Thyroid gland (tissue), 4 donors: ENCODE results near the gene AFAP1. TPM values are rescaled to one million over a fixed set of nuclear protein-coding genes. Genes with fewer than 3 reads are reported as not detected.

Source experiments
- DNase-seq, 2 donors: peaks; one replicate each; pipeline ENCODE4 v3.0.0-alpha.2; 2019
- H3K27ac ChIP-seq, 3 donors: fragments of 200-600 bp; sonication (generic); 1 replicate in 2 of 3; 2 replicates in 1 of 3; pipeline ENCODE4 v1.5.1; 2016 to 2019; ENCODE audit warnings: mild to moderate bottlenecking in 1 of 3, moderate library complexity in 1 of 3
- H3K27me3 ChIP-seq: fragments of 200-600 bp; sonication (generic); one replicate; pipeline ENCODE4 v1.5.1; 2019
- H3K36me3 ChIP-seq, 2 donors: fragments of 200-600 bp; sonication (generic); one replicate each; pipeline ENCODE4 v1.5.1; 2016 to 2019
- H3K4me1 ChIP-seq, 2 donors: fragments of 200-600 bp; sonication (generic); one replicate each; pipeline ENCODE4 v1.5.1; 2017 to 2019
- H3K4me3 ChIP-seq, 3 donors: fragments of 200-600 bp; sonication (generic); replicated peaks in 1 of 3; 1 replicate in 2 of 3; 2 replicates in 1 of 3; pipeline ENCODE4 v1.5.1; 2016; ENCODE audit warnings: mild to moderate bottlenecking in 1 of 3
- H3K9me3 ChIP-seq: fragments of 200-600 bp; sonication (generic); one replicate; pipeline ENCODE4 v1.5.1; 2017
- POLR2A ChIP-seq, 2 donors: fragments of 450-650 bp; IDR thresholded peaks; one replicate each; pipeline ENCODE4 v1.6.1; 2017; ENCODE audit warnings: antibody characterized with exemption in 2 of 2, mild to moderate bottlenecking in 2 of 2, moderate library complexity in 1 of 2
- WGBS, 2 donors: methylation state at CpG; one replicate each; pipeline ENCODE4 v1.1.5; 2017; 5-methylcytosine and 5-hydroxymethylcytosine counted together
- intact Hi-C: fragments of 100-400 bp; cut with DNase I; formaldehyde crosslinking; loops from one replicate; pipeline ENCODE4 v1.15.1; 2023
- total RNA-seq, 4 donors: library from RNA; depleted of rRNA; stranded (reverse); fragments of >200 nt; gene quantifications; one replicate each; pipeline ENCODE4 v1.2.3, GENCODE V29; 2016
- TF ChIP-seq, protein P1 (sequence below), 6 experiments: fragments of 200-600 bp in 3 of 6; fragments of 450-650 bp in 3 of 6; sonication (generic) in 3 of 6; IDR thresholded peaks; one replicate each; pipeline ENCODE4 v1.5.1; 2016 to 2019; ENCODE audit warnings: antibody characterized with exemption in 6 of 6, mild to moderate bottlenecking in 2 of 6, inconsistent platforms in 1 of 6, moderate library complexity in 1 of 6

Gene AFAP1
- total RNA-seq, 4 donors from 2014 or later = 12.3 to 33.3 (median 26.2) TPM

DNA sequence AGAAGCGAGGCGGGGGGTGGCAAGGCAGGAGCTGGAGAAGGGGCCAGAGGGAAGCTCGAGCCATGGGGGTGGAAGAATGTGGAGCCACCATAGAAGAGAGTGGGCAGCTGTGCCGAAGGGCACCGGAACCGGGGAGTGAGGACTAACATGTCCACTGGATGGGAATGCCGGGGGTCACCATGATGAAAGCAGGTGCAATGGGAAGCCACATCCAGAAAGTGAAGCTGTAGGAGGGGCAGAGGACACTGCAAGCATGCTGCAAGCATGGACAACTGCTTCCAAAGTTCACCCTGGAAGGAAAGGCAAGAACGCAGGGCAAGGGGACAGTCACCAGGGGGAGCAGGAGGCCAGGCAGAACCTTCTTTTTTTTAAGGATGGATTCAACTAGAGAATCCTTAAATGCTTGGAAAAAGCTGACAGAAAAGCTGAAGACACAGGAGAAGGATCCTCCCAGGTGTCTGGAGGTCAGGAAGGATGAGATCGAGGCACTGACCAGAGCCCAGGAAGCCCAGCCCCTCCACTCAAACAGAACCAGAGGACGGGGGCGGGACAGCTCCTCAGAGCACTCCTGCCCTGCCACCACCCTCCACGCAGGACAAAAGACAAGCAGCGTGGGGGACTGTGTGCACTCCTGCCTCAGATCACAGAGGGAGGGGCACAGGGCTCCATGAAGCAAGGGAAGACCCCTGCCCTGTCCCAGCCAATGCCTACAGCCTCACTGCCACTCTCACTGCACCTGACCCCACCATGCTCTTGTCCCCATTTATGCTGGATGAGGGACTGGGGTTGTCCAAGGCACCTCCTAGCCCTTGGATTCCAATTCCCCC, 169.2 kb downstream of the AFAP1 start:
- no peaks in the 10 kb centered on the region for H3K27me3 ChIP-seq
- H3K36me3 ChIP-seq = peaks cover 5 to 19% of the 10 kb centered on the region in 2 donors
- no peaks in the 10 kb centered on the region for H3K9me3 ChIP-seq
- no peak for DNase-seq
- intact Hi-C loops = no loop called here
- no peak overlapping the region for H3K27ac ChIP-seq
- 88 to 90% methylated on average over 12 to 13 of the region's 13 CpGs for WGBS, 2 donors
- H3K4me3 ChIP-seq = no peak overlapping the region
- no peak for TF ChIP-seq POLR2A (IDR thresholded peaks at IDR 0.05)
- TF ChIP-seq, protein P1, sequence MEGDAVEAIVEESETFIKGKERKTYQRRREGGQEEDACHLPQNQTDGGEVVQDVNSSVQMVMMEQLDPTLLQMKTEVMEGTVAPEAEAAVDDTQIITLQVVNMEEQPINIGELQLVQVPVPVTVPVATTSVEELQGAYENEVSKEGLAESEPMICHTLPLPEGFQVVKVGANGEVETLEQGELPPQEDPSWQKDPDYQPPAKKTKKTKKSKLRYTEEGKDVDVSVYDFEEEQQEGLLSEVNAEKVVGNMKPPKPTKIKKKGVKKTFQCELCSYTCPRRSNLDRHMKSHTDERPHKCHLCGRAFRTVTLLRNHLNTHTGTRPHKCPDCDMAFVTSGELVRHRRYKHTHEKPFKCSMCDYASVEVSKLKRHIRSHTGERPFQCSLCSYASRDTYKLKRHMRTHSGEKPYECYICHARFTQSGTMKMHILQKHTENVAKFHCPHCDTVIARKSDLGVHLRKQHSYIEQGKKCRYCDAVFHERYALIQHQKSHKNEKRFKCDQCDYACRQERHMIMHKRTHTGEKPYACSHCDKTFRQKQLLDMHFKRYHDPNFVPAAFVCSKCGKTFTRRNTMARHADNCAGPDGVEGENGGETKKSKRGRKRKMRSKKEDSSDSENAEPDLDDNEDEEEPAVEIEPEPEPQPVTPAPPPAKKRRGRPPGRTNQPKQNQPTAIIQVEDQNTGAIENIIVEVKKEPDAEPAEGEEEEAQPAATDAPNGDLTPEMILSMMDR (IDR thresholded peaks at IDR 0.05) = peak in 1 of 6 experiments; percentile 29
- peaks cover 21 to 28% of the 10 kb centered on the region in 2 donors for H3K4me1 ChIP-seq

DNA sequence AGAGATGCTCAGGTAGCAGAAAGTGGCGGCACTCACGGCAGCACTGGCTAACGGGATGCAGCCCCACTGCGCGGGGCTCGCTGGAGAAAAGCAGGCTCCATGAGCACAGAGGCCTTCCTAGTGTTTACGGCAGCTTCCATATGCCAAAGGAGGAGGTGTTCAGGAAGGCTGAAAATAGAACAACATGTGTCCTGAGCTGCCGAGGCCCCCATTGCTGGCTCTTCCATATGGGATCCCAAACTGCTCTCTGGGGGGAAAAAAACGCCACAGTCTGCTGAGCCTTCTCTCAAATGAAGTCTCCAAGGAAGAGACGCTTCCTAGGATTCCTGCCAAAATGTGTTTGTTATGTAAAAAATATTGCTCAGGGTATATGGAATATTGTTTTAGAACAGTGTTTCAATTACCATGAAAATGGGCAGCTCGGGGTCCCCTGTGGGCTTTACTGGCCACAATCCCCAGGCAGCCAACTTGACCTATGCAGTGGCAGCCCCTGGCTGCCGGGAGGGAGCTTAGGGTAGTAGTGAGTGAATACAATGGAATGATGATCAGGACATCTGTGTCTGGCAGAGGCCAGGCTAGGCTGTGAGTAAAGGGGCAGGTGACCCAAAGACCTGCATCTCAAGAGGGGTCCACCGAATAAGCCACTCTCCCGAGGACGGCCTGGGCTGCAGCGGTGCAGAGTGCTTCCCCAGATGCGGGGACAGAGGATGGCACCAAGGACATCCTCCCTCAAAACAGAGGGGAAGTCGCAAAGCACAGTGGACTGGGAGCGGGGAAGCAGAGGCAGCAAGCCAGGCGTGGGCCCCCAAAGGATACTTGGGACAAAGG, 170.1 kb downstream of the AFAP1 start:
- H3K9me3 ChIP-seq = no peaks in the 10 kb centered on the region
- no peak for TF ChIP-seq POLR2A (IDR thresholded peaks at IDR 0.05)
- TF ChIP-seq, protein P1 (IDR thresholded peaks at IDR 0.05) = no peak
- peaks cover 5 to 19% of the 10 kb centered on the region in 2 donors for H3K36me3 ChIP-seq
- intact Hi-C loops = no loop called here
- H3K27me3 ChIP-seq = no peaks in the 10 kb centered on the region
- 92 to 93% methylated on average over 20 of the region's 20 CpGs for WGBS, 2 donors
- H3K4me1 ChIP-seq = peaks cover 18 to 21% of the 10 kb centered on the region in 2 donors
- no peak overlapping the region for H3K27ac ChIP-seq
- H3K4me3 ChIP-seq = no peak overlapping the region
- DNase-seq = no peak

DNA sequence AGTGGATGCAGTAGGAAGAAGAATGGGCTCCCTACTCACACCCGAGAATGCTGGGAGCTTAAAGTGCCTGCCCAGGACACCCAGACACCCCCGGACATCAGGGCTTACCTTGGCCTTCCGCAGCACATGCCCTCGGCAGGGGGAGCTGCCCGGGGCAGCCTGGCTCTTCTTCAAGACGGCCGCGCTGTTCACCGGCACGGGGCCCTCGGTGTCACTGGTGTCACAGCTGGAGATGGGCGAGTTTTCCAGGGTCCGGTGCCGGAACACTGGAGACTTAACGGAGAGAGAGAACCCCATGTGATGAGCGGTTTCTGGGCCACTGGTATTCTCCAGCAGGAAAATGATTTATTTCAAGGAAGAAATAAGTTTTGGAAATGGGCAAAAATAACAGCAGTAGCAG, 170.9 kb downstream of the AFAP1 start:
- no peaks in the 10 kb centered on the region for H3K9me3 ChIP-seq
- H3K27me3 ChIP-seq = no peaks in the 10 kb centered on the region
- no peak overlapping the region for H3K4me3 ChIP-seq
- H3K4me1 ChIP-seq = peaks cover 11 to 13% of the 10 kb centered on the region in 2 donors
- 94 to 95% methylated on average over 14 to 16 of the region's 16 CpGs for WGBS, 2 donors
- no peak for TF ChIP-seq POLR2A (IDR thresholded peaks at IDR 0.05)
- TF ChIP-seq, protein P1 (IDR thresholded peaks at IDR 0.05) = no peak
- no peak for DNase-seq
- intact Hi-C loops = no loop called here
- peaks cover 5 to 19% of the 10 kb centered on the region in 2 donors for H3K36me3 ChIP-seq
- no peak overlapping the region for H3K27ac ChIP-seq

DNA sequence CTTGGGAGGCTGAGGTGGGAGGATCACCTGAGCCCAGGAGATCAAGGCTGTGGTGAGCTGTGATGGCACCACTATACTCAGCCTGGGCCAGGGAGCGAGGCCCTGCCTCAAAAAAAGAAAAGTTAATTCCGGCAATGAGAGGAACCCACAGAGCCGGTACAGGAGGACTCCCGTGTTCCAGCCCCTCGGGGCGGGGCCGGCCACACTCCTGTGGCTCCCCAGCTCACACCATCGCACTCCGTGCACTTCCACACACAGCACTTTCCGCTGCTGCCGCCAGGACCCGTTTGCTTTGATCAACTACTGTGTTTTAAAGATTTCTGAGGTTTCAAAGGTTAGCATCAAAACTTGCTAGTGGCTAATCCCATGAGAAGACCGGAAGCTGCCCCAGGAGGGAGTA, 171.7 kb downstream of the AFAP1 start:
- H3K27ac ChIP-seq = no peak overlapping the region
- H3K4me3 ChIP-seq = no peak overlapping the region
- no peak for DNase-seq
- H3K4me1 ChIP-seq = peaks cover 8 to 11% of the 10 kb centered on the region in 2 donors
- H3K9me3 ChIP-seq = no peaks in the 10 kb centered on the region
- no peaks in the 10 kb centered on the region for H3K27me3 ChIP-seq
- TF ChIP-seq, protein P1 (IDR thresholded peaks at IDR 0.05) = no peak
- no peak for TF ChIP-seq POLR2A (IDR thresholded peaks at IDR 0.05)
- intact Hi-C loops = no loop called here
- WGBS, 2 donors = 90 to 95% methylated on average over 13 of the region's 13 CpGs
- H3K36me3 ChIP-seq = peaks cover 5 to 15% of the 10 kb centered on the region in 2 donors
